LNCaP clone FGC (cell line): ENCODE results near the gene ONECUT1.

Source experiments
- DNase-seq: peaks from one replicate; pipeline ENCODE4 v3.0.0-alpha.2; 2011; ENCODE audit warnings: low read depth
- H3K4me3 ChIP-seq: 2 replicates; pipeline ENCODE4 v1.5.1; 2011; ENCODE audit warnings: mild to moderate bottlenecking, low read depth, low read length, control low read depth
- TF ChIP-seq, protein P1 (sequence below): IDR thresholded peaks from 2 replicates; pipeline ENCODE4 v1.5.1; 2012; ENCODE audit warnings: mild to moderate bottlenecking; ENCODE audit not compliant: control insufficient read depth, insufficient read depth; ENCODE audit errors: extremely low read depth

ONECUT1 gene

DNA sequence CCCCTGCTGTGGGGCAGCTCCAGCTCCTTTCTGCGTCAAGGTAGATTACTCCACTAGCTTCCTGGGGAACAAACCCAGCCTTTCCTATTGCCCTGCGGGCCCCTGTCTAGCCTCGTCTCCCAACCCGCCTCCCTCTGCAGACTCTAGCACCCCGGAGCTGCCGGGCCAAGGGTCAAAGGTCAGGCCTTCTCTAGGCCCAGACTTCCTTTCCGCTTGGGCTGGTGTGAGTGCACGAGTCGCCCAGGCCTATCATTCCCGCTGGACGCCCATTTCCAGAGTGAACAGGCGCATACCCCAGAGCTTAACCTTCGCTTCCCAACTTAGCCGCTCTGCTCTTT, 11.6 kb upstream of the ONECUT1 start:
- TF ChIP-seq, protein P1, sequence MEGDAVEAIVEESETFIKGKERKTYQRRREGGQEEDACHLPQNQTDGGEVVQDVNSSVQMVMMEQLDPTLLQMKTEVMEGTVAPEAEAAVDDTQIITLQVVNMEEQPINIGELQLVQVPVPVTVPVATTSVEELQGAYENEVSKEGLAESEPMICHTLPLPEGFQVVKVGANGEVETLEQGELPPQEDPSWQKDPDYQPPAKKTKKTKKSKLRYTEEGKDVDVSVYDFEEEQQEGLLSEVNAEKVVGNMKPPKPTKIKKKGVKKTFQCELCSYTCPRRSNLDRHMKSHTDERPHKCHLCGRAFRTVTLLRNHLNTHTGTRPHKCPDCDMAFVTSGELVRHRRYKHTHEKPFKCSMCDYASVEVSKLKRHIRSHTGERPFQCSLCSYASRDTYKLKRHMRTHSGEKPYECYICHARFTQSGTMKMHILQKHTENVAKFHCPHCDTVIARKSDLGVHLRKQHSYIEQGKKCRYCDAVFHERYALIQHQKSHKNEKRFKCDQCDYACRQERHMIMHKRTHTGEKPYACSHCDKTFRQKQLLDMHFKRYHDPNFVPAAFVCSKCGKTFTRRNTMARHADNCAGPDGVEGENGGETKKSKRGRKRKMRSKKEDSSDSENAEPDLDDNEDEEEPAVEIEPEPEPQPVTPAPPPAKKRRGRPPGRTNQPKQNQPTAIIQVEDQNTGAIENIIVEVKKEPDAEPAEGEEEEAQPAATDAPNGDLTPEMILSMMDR = no peak
- DNase-seq = no peak

DNA sequence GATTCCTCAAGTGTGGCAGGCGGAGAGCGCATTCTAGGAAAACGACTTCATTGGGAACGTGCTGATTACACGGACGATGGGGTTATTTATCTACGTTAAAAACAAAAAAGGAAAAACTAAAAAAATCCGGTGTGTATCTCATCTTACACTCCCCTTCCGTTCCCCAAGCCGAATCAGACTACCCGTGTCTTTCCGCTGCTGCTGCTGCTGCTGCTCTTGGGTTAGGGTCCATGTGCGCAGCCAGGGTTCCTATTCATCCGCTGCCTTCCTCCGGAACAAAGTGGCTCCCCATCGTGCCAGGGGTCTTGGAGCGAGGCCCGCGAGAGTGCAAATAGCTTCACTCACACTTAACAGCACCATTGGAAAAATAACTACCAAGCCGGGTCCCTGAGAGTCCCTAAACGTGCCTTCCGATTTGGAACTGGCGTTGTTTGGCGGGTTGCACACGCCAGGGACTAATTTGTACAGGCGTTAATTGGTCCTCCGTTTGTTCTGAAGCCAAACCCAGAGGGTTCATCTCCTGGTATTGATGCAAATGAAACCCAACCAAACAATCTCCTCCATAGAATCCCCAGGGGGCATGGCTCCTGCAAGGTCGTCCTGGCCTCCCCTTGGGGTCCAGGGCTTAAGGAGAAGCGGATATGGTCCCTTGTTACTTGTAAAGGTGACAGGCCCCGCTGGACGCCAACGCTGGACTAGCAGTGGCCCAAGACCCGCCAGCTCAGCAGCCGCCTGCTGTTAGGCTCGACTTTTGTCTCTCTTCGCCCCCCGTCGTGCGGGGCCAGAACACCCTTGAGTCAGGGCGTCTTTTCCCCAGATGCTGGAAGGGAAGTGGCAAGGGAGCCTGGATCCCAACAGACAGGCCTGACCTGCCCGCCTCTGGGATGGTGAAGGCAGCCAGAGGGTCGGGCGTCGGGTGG, 11.0 kb upstream of the ONECUT1 start:
- TF ChIP-seq, protein P1 = no peak
- DNase-seq = no peak
- H3K4me3 ChIP-seq = no peak overlapping the region

More for the DNA sequence above, 11.6 kb upstream of the ONECUT1 start:
- H3K4me3 ChIP-seq = no peak overlapping the region

DNA sequence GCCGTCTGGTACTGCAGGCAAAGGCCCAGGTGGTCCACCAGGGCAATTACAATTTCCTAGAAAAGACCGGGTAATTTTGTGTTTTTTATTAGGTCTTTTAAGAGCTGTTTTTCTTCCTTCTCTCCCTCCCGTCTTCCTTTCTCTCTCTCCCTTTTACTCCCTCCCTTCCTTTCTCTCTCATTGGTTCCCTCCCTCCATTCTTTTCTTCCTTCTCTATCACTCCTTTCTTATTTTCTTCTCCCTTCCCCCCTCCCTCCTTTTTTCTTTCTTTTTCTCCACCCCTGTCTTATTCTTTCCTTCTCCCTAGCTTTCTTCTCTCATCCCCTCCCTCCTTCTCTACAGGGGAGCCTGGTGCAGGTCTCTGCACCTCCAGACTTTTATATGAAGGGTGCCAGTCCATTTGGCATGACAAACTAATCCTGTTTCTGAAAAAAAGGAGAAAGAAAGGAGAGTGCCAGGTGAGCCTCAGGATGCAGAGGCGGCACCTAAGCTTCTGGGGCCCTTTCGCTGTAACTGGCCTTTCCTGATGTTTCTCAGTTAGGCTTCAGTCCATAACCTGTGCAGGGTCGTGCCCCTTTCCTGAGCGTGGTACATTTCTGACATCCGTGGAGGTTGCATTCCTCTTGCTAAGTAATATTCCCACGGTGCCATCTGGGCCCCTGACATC, 9.1 kb upstream of the ONECUT1 start:
- no peak overlapping the region for H3K4me3 ChIP-seq
- TF ChIP-seq, protein P1 = no peak
- DNase-seq = no peak

DNA sequence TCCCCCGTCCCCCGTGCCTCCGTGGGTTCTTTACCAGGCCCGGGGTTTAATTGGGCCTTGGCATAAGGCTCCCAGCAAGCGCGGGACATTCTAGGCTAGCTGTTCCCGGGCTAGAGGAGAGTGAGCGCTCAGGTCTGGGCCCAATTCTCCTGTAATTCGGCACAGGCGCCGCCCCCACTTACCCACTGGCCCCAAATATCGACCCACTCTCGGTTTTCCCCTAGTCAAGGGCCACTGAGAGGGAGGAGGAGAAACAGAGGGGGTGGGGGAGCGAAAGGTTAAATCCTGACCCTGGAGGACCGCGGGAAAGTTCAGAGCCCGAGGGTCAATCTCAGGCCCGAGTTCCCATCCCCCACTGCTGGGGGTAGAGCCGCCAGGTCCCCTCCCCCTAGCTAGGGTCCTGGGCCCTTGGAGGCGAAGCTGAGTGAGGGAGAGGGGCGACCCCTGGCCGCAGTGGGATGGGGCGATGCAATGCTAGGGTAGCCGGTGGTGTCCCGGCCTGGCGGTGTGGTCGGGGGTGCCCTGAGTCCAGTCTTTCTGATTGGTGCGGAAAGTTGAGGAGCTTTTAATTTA, 8.5 kb upstream of the ONECUT1 start:
- no peak for DNase-seq
- no peak overlapping the region for H3K4me3 ChIP-seq
- TF ChIP-seq, protein P1 = no peak

DNA sequence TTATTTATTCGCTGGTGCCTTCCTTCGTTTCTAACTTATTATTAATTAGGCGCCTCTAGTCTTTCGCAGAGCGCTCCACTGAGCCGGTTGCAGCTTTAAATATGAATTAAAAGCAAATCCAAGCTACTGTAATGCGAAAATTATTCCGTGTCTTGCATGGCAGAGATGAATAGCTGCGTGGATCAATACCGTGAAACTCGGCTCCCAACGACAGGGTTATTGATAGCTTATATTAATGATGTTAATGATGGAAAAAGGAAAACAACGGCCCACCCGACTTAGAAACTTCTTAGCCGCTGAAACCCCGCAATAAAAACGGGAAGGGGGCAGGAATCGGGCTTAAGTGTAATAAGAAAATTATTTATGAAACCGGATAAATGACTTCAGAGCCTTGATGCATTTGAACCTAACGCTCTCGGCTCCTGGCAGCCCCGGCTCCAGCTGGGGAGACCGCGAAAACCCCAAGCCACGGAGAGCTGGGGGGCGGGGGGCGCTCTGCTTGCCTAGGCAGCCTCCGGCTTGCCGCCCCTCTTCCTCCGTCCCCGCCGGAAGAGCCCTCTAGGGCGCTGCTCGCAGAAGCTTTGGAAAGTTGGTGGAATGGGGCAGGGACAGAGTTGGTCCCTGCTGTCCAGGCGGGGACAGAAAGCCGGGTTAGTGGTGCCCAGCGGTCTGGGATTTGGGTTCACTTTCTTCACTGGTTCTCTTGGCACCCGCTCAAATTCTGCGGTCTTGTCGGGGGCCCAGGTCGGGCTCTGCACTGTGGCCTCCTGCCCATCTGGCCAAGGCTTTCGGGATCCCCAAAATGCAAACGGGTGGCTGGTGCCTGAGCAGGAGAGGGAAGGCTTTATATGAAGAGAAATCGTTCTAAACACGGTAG, 7.7 kb upstream of the ONECUT1 start:
- TF ChIP-seq, protein P1 = no peak
- H3K4me3 ChIP-seq = no peak overlapping the region
- DNase-seq = no peak

DNA sequence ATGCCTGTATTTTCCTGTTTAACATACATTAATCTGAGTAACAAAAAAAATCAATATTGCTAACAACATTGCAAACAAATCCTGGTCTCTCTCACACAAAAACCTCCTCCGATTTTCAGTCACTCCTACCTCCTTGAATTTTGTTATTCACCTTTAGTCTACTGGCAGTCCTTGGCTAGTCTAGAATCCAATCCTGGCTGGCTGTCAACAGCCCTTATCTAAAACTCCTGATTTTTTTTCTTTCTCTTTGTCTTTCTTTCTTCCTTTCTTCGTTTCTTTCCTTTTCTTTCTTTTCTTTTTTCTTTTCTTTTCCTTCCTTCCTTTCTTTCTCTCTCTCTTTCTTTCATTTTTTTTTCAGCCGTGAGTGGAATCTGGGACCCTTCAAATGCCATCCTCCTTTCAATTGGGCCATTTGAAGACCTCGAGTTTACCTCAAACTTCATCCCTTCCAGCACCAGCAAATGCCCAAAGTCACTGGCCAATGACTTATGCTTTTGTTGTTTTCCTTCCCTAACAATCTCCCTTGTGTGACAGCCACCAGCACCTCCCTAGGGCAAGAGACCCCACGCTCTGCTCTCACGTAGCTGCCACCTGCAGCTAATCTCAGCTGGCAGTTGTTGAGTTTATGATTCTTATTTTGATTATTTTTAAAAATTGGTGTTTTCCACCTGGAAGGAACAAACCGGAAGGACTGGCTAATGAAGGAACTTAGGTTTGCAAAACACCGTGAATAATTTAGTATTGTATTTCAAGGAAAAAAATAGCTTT, 6.8 kb upstream of the ONECUT1 start:
- DNase-seq = no peak
- TF ChIP-seq, protein P1 = no peak
- H3K4me3 ChIP-seq = no peak overlapping the region
